HG03064 (cell line): Measurements from ENCODE around the gene RBBP6.

Source experiments
- ATAC-seq: cut with Tn5 transposase; IDR thresholded peaks from one replicate; pipeline ENCODE4 v1.9.1; 2021; ENCODE audit warnings: low read depth; ENCODE audit not compliant: unreplicated experiment

Gene RBBP6

DNA sequence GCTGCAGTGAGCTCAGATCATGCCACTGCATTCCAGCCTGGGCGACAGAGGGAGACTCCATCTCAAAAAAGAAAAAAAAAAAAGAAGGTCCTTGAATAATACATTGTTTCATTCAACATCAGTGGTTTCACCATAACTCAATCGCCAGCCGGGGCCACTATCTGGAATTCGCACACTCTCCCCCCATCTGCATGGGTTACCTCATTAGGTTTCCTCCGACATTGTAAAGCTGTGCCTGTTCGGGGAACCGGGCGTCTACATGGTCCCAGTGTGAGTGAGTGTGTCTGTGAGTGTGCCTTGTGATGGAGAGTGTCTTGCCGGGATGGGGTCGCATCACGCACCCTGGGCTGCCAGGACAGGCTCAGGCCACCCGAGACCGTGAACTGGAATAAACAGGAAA, 16.6 kb upstream of the RBBP6 start:
- no peak for ATAC-seq

DNA sequence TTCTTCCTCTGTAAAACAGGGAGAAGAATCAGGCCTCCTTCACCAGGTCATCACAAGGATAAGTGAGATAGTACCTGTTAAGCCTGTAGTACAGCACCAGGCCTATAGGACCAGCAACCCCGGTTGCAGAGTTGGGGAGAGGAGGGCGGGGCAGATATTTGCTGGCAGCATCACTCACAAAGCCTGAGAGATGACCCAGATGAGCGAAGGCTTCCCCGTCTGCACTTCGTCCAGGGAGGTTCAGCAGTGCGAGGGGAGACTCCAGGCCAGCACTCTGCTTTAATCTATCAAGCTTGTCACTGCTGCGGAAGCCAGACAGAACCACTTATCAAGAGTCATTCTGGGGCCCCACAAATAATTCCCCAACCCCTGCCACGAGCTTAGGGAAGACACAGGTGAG, 15.8 kb upstream of the RBBP6 start:
- no peak for ATAC-seq

DNA sequence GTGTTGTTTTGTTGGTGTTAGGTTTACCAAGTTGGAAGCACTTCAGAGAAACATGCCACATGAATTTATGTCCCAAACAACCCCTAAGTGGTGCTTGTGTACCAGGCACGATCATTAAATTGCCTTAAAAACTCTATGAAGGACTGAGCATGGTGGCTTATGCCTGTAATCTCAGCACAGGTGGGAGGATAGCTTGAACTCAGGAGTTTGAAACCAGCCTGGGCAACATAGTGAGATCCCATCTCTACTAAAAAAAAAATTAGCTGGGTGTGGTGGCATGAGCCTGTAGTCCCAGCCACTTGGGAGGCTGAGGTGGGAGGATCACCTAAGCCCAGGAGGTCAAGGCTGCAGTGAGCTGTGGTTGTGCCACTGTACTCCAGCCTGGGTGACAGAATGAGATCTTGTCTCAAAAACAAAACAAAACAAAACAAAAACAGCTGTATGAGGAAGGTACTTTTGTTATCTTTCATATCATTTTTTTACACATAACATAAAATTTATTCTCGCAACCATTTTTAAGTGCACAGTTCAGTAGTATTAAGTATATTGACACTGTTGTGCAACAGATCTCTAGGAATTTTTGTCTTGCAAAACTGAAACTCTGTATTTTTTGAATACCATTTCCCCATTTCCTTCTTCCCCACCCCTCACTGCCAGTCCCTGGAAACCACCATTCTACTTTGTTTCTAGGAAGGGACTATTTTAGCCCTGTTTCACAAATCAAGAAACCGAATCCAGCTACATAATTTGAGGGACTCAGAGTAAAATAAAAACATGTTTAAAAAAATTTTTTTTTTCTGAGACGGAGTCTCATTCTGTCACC, 14.3 kb upstream of the RBBP6 start:
- ATAC-seq, result no peak

DNA sequence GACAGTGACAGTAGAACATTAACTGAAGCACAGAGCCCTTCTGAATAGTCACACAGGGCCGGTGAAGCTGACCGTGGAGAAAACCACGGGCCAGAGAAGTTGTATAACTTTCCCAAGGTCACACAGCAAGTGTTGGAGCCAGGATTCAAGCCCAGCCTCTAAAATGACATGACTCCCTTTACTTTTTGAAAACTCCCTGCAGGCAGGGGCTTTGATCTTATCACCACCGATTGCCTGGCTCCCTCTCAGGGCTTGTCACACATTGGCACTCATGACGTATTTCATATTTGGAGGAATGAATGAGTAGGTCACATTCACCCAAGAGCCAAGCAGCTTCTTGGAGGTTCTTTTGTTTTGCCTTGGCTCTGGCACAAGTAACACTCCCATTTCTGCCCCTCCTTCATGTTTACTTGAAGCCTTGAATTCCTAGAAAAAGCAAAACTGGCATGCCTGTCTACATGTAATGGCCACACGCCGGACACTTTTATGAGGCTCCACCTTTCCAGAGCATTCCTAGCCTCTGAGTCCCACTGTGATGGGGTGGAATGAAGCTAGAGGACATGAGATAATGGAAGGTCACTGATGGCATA, 13.3 kb upstream of the RBBP6 start:
- no peak for ATAC-seq

DNA sequence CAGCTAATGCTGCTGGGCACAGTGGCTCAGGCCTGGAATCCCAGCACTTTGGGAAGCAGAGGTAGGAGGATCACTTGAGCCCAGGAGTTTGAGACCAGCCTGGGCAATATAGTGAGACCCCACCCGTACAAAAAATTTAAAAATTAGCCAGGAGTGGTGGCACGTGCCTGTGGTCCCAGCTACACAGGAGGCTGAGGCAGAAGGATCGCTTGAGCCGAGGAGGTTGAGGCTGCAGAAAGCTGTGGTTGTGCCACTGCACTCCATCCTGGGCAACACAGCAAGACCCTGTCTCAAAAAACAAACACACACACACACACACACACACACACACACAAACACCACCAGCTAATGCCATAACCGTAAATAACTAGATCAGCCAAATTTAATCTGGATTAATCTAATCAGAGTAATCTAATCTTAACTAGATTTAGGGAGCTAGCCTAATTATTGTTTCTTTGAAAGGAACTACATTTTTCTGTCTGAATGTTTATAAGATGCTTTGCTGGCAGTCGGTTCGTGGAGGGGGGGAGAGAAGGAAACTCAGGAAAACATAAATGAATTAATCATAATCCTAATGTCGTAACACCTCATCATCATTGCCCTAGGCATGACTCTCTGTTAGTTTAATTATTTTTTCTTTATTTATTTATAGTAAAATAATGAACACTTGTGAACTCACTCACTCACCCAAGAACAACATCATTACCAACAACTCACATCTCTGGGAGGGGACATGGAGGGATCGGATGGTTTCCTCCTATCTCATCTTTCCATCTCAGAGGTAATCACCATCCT, 12.5 kb upstream of the RBBP6 start:
- no peak for ATAC-seq

DNA sequence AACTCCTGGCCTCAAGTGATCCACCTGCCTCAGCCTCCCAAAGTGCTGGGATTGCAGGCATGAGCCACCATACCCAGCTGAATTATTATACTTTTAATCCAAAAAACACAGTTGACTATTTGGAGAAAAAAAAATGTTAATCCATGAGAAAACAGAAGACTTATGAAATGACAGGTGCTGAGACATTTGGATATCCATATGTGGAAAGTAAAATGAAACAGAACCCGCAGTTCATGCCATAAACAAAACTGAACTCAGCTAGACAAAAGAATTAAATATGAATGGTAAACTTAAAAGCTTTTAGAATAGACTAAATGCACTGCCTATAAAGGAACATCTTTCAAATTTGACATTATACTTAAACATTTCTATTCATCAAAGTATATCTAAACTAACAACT, 8.2 kb upstream of the RBBP6 start:
- no peak for ATAC-seq

DNA sequence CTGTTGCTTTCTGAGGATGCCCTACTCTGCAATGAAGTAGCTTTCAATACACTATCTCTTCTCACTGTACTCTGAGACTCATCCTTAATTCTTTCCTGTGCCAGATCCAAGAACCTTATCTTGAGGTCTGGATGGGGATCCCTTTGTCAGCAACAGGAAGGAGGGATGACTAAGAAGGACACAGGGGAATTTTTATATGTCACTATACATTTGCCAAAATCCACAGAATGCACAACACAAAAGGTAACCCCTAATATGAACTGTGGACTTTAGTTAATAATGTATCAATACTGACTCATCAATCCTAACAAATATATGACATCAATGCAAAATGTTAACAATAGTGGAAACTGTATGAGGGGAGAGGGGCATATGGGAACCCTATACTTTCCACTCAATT, 4.7 kb upstream of the RBBP6 start:
- ATAC-seq, result no peak

DNA sequence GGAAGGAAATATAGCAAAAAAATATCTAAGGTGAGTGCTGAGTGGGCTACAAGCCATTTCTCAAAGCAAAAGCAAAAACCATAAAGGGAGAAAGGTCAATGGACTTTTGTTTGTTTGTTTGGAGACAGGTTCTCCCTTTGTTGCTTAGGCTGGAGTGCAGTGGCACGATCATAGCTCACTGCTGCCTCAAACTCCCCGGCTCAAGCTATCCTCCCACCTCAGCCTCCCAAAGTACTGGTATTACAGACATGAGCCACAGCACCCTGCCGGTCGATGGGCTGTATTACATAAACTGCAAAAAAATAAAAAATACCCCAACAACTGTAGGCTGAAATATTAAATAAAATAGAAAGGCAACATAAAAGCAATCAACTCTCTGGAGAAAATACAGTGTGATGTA, 3.5 kb upstream of the RBBP6 start:
- ATAC-seq, result no peak

DNA sequence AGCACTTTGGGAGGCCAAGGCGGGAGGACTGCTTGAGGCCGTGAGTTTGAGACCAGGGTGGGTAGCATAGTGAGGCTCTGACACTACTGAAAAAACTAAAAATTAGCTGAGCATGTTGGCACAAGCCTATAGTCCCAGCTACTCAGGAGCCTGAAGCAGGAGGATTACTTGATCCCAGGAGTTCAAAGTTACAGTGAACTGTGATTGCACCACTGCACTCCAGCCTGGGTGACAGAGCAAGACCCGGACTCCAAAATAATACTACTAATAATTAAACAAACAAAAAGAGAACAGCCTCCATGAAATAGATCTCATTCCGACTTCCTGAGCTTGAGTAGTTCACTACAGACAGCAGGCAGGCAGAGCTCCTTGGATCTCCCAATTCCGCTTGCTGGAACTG, 2.7 kb upstream of the RBBP6 start:
- ATAC-seq, result no peak

DNA sequence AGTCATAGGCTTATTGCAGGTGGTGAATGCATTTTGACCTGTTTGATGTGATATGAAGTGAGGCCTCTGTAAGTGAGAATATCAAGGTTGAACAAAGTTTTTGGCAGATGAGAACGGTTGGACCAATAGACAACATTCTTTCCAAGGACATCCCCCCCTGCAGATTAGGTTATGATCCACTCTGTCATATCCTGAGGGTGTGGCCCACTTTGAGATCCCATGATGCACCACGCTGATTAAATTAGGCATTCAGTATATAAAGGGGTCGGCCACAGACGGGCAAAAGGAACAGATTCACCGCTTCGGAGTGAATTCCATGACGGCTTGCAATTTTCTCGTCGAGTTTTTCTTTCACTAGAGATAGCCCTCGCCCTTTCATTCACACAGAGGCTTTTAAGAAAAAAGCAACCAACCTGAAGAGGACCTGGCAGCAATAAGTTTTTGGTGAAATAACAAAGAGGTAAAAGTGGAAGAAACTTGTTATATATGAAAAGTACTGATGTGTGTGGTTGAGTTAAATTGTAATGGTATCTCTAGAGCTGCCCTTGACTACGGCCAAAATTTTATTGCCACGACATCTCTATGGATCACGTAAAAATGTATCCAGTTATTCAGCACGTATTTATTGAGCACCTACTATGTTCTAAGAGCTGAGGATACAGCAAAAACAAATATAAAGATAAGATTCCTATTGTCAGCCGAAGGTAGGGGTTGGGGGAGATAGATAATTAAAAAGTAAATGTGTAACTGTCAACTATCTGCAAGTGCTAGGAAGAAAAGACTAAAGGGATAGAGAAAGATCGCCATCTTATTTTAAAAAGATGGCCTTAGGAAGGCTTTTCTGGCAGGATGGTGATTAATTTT, 1.7 kb upstream of the RBBP6 start:
- no peak for ATAC-seq

DNA sequence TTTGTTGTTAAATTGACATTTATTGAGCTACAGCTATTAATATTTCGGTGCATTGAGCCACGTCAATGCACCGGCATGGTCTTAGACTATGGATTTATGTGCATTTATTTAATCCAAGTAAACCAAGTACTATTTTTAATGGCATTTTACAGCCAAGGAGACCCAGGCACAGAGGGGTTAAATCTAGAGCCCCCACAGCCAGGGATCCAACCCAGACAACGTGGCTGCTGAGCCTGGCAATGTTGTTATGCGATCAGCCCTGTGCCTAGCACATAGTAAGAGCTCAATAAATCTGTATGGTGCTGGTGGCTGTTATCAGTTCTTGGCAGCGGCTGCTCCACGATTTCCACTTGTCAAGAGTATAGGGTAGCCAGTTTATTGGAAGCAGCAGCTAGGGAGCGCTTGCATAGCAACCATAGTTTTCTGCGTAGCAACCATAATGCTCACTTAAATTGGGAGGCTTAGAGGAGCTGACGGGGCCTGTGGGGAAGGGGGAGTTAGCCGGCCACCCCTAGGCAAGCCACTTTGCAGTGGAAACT, 541 bp upstream of the RBBP6 start:
- peak; percentile 29 for ATAC-seq

DNA sequence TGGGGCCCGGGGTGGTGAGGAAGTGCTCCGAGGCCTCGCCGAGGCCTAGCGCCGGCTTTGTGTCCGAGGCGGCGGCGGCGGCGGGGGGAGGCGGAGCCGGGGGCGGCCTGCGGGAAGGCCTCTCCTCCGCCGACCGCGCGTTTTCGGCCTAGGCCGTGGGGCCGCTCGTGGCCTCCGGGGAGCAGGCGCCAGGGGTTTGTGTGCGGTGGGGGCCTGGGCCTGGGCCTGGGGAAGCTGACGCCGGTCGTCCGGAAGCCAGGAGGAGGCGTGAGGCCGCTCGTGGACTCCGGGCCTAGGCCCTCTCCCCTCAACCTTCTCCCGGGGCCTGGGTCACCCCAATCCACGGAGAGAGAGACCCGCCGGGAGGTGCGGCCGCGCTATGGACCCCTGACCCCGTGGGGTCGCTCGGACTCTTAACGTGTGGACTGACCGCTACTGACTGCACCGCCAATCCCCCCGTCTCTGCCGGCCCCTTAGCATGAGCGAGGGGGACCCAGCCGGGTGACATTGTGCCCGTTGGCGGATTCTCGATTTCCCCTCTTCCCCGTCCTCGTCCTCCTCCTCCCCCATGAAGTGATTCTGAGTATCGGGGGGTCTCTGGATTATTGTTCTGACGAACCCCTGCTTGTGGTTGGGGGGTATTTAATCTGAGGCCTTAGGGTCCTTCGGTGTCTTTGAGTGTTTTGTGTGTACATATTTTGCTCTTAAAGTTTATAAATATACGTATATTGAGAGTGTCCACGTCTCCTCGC, 660 bp downstream of the RBBP6 start:
- peak; percentile 35 for ATAC-seq

DNA sequence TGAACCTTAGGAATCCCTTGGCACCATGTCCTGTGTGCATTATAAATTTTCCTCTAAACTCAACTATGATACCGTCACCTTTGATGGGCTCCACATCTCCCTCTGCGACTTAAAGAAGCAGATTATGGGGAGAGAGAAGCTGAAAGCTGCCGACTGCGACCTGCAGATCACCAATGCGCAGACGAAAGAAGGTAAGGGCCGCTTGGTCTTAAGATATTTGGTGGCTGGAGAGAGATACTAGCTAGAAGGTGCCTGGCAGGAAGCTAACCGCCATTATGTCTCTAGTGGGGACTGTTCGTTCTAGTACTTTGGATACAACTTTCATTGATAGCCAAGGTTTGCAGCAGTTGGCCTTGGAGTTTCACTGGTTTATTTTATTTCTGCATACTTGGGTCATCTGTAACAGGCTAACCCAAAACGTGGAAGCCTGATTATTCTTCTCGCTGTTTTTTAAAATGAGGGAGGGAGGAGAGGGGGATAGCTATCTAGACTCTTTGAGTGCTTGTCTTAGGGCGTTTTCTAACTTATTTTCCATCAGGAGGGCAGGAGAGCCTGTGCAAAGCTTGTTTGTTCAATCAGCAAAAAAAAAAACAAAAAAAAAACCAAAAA, 1.3 kb downstream of the RBBP6 start:
- ATAC-seq, result no peak

DNA sequence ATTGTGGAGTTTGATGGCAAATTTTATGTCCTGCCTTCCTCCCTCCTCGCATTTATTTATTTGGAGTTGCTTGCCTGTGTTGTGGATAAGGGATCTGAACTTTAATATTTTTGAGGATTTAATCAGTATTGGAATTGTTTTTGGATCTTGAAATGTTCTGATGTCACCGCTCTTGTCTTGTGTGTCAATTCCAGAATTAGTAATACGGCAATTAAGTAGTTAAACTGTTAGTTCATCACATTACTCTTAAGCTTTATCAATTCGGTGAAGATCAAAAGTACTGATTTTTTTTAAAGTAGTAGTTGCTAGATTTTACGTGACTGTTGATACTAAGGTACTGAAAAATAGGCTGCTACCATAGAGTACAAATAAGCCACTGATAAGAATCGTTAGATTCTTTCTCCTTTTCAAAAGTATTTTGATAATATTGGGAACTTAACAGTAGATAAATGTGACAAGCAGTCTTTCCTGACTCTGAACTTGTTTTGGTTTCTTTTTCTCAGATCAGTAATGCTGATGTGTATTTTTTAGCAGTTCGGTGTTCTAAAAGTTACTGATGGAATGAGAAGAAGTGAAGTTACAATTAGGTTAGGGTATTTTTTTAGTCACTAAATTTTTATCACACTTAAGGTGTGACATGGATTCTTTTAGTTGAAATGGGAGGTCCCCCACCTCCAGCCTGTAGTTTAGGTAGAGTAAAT, 2.0 kb downstream of the RBBP6 start:
- ATAC-seq, result no peak

DNA sequence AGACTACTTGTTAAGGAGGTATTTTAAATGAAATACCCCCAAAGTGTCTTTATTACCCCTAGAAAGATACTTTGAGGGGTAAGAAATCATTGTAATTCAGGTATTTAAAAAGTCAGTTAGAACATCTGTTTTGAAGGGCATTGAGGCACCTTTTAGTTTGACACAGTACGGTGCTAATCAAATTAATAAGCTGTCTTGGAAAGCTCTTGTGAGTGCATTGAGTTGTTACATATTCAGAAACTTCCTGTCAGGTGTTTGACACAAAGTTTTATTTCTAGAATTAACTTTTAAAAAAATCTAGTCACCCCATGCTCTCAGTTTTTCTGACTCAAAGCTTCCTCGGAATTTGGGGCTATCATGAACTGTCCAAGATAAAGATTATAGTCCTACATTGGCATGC, 4.6 kb downstream of the RBBP6 start:
- no peak for ATAC-seq

DNA sequence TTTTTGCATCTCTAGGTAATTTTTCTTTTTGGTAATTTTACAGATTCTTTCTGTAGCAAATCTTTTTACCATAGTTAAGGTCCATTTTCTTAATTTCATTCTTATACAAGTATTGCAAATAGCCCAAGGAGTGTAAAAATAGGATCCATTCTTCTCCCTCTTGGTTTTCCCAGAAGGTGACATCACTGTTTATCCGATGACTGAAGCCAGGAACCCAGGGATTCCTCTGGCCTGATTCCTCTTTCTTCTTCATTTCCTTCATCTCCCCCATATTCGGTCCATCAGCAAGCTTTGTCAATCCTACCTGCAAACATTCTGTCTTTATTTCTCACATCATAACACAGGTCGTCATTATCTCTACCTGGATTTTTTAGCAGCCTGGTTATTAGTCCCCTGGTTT, 5.3 kb downstream of the RBBP6 start:
- no peak for ATAC-seq

DNA sequence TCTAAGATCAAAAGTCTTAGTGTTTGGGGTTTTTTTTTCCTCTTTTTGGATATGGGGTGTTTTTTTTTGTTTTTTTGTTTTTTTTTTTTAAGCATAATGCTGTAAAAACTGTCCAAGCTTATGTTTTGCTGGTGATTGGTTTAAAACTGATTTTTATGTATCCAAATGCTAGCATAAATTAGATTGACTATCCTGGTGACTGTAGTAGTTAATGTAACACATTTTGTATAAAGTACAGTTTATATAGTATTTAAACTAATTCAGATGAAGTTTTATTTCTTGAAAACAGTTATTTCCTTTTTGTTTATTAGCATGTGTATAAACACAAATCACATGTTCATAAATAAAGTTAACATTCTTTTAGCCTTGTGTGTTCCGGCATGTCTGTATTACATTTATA, 10.9 kb downstream of the RBBP6 start:
- ATAC-seq, result no peak

DNA sequence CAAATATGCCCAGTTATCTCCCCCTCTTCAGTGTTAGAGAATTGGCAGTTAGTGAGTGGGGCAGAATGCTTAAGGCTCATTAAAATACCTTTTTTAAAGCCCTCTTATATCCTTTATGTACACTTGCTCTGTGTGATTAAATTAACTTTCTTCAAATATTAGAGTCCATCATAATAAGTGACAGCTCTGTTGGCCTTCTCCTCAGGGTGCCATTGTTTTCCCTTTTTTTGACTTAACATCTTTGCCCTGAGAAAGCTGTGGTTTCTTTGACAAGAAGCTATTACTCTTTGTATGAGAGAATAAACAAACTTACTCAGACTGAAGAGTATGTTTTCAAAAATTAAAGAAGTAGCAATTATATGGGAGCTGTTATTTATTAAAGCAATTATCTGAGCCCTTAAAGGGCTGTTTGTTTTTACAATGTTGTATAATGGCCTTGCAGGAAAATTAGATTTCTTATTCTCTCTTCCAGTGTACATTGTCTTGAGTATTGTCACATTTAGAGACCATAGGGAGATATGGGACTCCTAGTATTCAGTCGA, 13.4 kb downstream of the RBBP6 start:
- no peak for ATAC-seq

DNA sequence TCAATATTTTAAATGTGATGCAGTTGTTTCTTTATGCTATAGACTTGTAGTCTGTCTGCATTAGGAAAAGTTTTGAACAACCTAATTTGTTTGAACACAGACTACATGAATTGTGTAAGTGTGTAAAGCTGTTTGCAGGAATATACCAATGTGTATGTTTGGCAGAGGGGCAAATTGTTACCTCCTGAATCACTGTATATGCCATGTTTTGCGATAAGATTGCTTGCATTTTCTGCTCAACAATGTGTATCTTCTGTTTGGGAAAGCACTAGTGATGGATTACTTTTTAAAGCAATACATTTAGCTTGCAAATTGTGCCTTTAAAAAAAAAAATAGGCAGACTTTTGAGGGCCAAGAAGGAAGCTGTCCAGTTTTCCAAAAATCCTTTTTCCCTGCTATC, 14.6 kb downstream of the RBBP6 start:
- ATAC-seq, result no peak
